WTC11 (cell line): ENCODE measurements around the gene GOLGA7B.

ENCODE experiments used
- ATF1 ChIP-seq: sonication (generic); formaldehyde crosslinking; IDR thresholded peaks from 2 replicates; pipeline ENCODE4 v1.8.1; 2023; ENCODE audit warnings: mild to moderate bottlenecking, moderate library complexity, missing genetic modification reagents
- CREM ChIP-seq: sonication (generic); formaldehyde crosslinking; IDR thresholded peaks from 2 replicates; pipeline ENCODE4 v1.8.1; 2022; ENCODE audit warnings: mild to moderate bottlenecking, missing genetic modification reagents, moderate library complexity
- CTCF ChIP-seq: fragments of 200-600 bp; IDR thresholded peaks from 2 replicates; pipeline ENCODE4 v1.8.0; 2022; ENCODE audit warnings: antibody characterized with exemption
- E2F1 ChIP-seq: sonication (generic); formaldehyde crosslinking; IDR thresholded peaks from 2 replicates; pipeline ENCODE4 v1.8.0; 2022; ENCODE audit warnings: mild to moderate bottlenecking, missing genetic modification reagents
- FOXJ3 ChIP-seq: sonication (generic); formaldehyde crosslinking; IDR thresholded peaks from 2 replicates; pipeline ENCODE4 v1.9.0; 2021; ENCODE audit warnings: missing genetic modification reagents, mild to moderate bottlenecking, borderline replicate concordance
- IRF1 ChIP-seq: sonication (generic); formaldehyde crosslinking; IDR thresholded peaks from 2 replicates; pipeline ENCODE4 v1.8.0; 2023; ENCODE audit warnings: missing genetic modification reagents
- PREB ChIP-seq: sonication (generic); formaldehyde crosslinking; IDR thresholded peaks from 2 replicates; pipeline ENCODE4 v1.8.1; 2022; ENCODE audit warnings: mild to moderate bottlenecking, missing genetic modification reagents, moderate library complexity, borderline replicate concordance
- SP1 ChIP-seq: sonication (generic); formaldehyde crosslinking; conservative IDR thresholded peaks from 2 replicates; pipeline ENCODE4 v1.8.1; 2022; ENCODE audit warnings: missing genetic modification reagents
- ZNF232 ChIP-seq: sonication (generic); formaldehyde crosslinking; IDR thresholded peaks from 2 replicates; pipeline ENCODE4 v1.8.0; 2022; ENCODE audit warnings: mild to moderate bottlenecking, missing genetic modification reagents
- ZNF416 ChIP-seq: fragments of 250-450 bp; sonication (Bioruptor Pico); IDR thresholded peaks from 2 replicates; pipeline ENCODE4 v1.9.0; 2021; ENCODE audit warnings: mild to moderate bottlenecking, inconsistent platforms
- TF ChIP-seq, protein P1 (sequence below): sonication (generic); formaldehyde crosslinking; IDR thresholded peaks from 2 replicates; pipeline ENCODE4 v1.8.1; 2022; ENCODE audit warnings: low read depth, mild to moderate bottlenecking, moderate library complexity, missing genetic modification reagents, borderline replicate concordance
- TF ChIP-seq, protein P2 (sequence below): sonication (generic); formaldehyde crosslinking; IDR thresholded peaks from 2 replicates; pipeline ENCODE4 v1.8.0; 2022; ENCODE audit warnings: missing genetic modification reagents
- TF ChIP-seq, protein P3 (sequence below): sonication (generic); formaldehyde crosslinking; IDR thresholded peaks from 2 replicates; pipeline ENCODE4 v1.8.0; 2022; ENCODE audit warnings: mild to moderate bottlenecking, missing genetic modification reagents
- TF ChIP-seq, protein P4 (sequence below): sonication (generic); formaldehyde crosslinking; IDR thresholded peaks from 2 replicates; pipeline ENCODE4 v1.8.1; 2023; ENCODE audit warnings: mild to moderate bottlenecking, missing genetic modification reagents, borderline replicate concordance

DNA sequence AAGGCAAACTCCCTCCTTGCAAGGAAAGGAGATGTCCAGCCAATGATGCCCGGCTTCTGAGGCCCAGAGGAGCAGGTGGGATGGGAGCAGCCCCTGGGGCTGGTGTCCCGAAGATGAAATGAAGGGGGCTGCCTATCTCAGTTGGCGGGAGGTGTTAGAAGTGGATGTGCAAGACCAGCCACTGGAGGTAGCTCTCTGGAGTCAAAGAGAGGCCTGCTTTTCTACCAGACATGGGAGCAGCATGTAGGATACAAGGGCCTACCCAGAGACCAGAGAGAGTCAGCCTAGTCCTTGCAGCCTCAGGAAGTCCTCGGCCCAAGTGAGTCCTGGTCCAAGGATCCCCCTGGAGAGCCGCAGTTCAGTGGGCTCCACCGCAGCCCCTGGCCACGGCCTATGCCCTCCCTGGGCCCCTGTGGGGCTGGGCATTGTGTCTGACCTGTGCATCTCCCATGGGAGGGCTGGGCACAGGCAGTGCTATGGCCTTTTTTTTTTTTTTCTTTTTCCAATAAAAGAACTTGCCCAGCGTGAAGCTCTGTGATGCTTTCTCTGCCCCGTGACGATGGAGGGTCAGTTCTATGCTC lies 17.7 kb downstream of the GOLGA7B start:
- TF ChIP-seq CTCF (no peak), SP1 (no peak), PREB (no peak), ATF1 (no peak), CREM (CRISPR knock-in tag) (no peak), FOXJ3 (CRISPR knock-in tag) (no peak), ZNF416 (CRISPR knock-in tag) (no peak), IRF1 (CRISPR knock-in tag) (no peak), E2F1 (no peak), ZNF232 (CRISPR knock-in tag) (no peak)
- TF ChIP-seq, protein P1, sequence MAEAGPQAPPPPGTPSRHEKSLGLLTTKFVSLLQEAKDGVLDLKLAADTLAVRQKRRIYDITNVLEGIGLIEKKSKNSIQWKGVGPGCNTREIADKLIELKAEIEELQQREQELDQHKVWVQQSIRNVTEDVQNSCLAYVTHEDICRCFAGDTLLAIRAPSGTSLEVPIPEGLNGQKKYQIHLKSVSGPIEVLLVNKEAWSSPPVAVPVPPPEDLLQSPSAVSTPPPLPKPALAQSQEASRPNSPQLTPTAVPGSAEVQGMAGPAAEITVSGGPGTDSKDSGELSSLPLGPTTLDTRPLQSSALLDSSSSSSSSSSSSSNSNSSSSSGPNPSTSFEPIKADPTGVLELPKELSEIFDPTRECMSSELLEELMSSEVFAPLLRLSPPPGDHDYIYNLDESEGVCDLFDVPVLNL (CRISPR knock-in tag): no peak
- TF ChIP-seq, protein P2, sequence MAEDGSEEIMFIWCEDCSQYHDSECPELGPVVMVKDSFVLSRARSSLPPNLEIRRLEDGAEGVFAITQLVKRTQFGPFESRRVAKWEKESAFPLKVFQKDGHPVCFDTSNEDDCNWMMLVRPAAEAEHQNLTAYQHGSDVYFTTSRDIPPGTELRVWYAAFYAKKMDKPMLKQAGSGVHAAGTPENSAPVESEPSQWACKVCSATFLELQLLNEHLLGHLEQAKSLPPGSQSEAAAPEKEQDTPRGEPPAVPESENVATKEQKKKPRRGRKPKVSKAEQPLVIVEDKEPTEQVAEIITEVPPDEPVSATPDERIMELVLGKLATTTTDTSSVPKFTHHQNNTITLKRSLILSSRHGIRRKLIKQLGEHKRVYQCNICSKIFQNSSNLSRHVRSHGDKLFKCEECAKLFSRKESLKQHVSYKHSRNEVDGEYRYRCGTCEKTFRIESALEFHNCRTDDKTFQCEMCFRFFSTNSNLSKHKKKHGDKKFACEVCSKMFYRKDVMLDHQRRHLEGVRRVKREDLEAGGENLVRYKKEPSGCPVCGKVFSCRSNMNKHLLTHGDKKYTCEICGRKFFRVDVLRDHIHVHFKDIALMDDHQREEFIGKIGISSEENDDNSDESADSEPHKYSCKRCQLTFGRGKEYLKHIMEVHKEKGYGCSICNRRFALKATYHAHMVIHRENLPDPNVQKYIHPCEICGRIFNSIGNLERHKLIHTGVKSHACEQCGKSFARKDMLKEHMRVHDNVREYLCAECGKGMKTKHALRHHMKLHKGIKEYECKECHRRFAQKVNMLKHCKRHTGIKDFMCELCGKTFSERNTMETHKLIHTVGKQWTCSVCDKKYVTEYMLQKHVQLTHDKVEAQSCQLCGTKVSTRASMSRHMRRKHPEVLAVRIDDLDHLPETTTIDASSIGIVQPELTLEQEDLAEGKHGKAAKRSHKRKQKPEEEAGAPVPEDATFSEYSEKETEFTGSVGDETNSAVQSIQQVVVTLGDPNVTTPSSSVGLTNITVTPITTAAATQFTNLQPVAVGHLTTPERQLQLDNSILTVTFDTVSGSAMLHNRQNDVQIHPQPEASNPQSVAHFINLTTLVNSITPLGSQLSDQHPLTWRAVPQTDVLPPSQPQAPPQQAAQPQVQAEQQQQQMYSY (CRISPR knock-in tag): no peak
- TF ChIP-seq, protein P3, sequence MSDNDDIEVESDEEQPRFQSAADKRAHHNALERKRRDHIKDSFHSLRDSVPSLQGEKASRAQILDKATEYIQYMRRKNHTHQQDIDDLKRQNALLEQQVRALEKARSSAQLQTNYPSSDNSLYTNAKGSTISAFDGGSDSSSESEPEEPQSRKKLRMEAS: no peak
- TF ChIP-seq, protein P4, sequence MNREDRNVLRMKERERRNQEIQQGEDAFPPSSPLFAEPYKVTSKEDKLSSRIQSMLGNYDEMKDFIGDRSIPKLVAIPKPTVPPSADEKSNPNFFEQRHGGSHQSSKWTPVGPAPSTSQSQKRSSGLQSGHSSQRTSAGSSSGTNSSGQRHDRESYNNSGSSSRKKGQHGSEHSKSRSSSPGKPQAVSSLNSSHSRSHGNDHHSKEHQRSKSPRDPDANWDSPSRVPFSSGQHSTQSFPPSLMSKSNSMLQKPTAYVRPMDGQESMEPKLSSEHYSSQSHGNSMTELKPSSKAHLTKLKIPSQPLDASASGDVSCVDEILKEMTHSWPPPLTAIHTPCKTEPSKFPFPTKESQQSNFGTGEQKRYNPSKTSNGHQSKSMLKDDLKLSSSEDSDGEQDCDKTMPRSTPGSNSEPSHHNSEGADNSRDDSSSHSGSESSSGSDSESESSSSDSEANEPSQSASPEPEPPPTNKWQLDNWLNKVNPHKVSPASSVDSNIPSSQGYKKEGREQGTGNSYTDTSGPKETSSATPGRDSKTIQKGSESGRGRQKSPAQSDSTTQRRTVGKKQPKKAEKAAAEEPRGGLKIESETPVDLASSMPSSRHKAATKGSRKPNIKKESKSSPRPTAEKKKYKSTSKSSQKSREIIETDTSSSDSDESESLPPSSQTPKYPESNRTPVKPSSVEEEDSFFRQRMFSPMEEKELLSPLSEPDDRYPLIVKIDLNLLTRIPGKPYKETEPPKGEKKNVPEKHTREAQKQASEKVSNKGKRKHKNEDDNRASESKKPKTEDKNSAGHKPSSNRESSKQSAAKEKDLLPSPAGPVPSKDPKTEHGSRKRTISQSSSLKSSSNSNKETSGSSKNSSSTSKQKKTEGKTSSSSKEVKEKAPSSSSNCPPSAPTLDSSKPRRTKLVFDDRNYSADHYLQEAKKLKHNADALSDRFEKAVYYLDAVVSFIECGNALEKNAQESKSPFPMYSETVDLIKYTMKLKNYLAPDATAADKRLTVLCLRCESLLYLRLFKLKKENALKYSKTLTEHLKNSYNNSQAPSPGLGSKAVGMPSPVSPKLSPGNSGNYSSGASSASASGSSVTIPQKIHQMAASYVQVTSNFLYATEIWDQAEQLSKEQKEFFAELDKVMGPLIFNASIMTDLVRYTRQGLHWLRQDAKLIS: no peak
